HFF-Myc (cell line): Measurements from ENCODE around the gene DCAF11.

Source experiments
- DNase-seq: peaks from one replicate; pipeline ENCODE4 v3.0.0-alpha.2; 2011; ENCODE audit warnings: low read depth; ENCODE audit errors: extremely low read depth
- H3K4me3 ChIP-seq: replicated peaks from 2 replicates; pipeline ENCODE4 v1.5.1; 2011; ENCODE audit warnings: low read depth, mild to moderate bottlenecking, control low read depth, low read length
- TF ChIP-seq, protein P1 (sequence below): IDR thresholded peaks from 2 replicates; pipeline ENCODE4 v1.5.1; 2012; ENCODE audit warnings: mild to moderate bottlenecking, low read depth, low read length, control low read depth; ENCODE audit errors: missing control alignments

The DCAF11 gene

DNA sequence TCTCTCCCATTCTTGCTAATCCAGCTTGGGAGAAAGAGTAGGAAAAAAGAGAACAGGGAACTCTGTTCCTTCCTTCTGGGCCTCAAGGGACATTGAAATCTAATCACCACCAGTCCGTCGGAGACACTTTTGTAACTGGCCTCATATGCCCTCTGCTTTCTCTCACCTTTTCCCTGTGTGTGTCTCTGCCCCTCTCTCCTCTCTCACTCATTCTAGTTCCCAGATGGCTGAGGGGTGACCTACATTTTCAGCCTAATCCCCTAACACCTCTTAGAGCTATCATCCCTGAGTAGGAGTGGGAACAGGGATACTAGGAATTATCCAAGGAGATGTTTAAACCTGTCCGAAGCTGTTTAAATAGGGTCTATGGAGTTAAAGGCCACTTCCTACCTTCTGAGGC lies 29.4 kb upstream of the DCAF11 start:
- TF ChIP-seq, protein P1, sequence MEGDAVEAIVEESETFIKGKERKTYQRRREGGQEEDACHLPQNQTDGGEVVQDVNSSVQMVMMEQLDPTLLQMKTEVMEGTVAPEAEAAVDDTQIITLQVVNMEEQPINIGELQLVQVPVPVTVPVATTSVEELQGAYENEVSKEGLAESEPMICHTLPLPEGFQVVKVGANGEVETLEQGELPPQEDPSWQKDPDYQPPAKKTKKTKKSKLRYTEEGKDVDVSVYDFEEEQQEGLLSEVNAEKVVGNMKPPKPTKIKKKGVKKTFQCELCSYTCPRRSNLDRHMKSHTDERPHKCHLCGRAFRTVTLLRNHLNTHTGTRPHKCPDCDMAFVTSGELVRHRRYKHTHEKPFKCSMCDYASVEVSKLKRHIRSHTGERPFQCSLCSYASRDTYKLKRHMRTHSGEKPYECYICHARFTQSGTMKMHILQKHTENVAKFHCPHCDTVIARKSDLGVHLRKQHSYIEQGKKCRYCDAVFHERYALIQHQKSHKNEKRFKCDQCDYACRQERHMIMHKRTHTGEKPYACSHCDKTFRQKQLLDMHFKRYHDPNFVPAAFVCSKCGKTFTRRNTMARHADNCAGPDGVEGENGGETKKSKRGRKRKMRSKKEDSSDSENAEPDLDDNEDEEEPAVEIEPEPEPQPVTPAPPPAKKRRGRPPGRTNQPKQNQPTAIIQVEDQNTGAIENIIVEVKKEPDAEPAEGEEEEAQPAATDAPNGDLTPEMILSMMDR = no peak
- no peak for DNase-seq
- H3K4me3 ChIP-seq = no peak overlapping the region

DNA sequence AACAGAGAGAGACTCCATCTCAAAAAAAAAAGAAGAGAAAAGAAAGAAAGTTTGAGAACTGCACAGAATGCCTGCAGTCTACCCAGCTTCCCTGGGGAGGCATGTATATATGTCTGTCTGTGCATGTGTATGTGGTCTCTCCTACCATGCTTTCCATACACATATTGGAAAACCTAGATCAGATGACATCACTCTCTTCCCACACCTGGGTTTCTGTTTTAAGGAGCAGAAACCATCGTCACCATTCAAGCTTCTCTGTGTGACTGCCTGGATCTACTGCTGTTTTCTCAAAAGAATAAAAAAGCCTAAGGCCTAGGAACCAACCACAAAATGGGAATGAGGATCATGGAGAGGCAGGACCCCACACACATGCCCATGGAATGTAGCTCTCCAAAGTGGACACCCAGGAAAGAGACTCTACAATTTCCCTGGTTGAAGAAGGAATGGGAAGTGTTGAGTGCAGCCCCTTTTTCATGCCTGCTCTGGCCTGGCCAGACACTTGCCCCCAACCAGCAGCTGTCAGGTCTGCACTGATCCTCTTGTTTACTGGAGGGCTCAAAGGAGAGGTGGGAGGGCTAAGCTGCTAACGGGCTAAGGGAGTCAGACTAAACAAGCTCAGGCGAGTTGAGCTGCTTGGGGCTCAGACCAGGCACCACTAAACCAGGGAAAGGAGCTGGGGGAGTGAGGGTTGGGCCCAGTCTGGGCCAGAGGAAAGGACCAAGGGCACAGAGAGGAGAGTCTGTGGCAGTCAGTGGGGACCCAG lies 28.2 kb upstream of the DCAF11 start:
- H3K4me3 ChIP-seq = no peak overlapping the region
- TF ChIP-seq, protein P1 = no peak
- DNase-seq = no peak

DNA sequence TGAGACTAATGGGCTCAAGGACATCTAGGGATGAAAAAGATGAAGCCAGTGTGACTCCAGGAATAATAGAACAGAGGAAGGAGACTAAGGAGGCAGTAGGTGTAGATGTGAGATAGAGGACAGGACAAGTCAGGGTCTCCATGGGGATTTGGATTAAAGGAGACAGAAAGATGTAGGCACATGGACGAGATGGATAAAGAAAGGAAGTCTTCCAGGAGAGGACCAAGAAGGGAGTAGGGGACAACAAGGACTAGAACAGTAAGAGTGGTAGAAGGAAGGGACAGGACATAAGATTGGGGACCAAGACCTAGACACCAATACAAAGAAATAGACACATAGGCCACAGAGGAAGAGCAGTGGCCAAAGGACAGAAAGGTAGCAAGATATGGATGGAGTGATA lies 27.6 kb upstream of the DCAF11 start:
- no peak for DNase-seq
- TF ChIP-seq, protein P1 = no peak
- no peak overlapping the region for H3K4me3 ChIP-seq

DNA sequence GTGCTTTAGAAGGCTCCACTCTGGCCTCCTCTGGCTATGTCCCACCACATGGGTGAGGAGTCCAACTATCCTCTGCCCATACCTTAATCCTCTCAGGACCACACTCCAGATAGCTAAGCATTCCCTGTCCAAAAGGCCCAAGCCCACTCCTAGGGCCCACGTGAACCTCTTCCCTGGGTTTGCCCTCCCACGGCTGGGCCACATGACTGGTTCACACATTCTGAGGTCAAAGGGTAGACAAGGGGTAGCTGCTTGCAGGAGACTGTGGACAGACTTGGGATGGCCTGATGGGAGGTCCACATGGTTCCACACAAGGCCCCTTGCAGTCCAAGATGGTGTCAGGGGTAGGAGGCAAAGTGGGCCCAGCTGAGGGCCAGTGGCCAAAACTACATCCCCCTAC lies 26.5 kb upstream of the DCAF11 start:
- no peak overlapping the region for H3K4me3 ChIP-seq
- TF ChIP-seq, protein P1 = no peak
- no peak for DNase-seq

DNA sequence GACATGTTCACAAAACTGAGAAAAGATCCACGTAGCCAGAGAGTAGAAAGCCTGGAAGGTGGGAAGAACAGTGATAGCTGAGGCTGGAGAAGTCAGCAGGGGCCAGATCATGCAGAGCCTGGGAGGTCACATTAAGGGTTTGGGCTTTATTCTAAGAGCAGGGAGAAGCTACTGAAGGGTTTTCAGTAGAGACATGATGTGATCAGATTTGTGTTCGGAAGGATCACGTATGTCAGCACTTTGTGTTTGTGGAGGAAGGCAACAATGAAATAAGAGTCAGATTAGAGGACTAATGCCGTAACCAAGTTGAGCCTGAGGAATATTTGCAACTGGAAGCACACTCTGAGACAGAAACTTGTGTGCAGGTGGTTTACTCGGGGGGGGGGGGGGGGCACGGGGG lies 24.7 kb upstream of the DCAF11 start:
- no peak overlapping the region for H3K4me3 ChIP-seq
- TF ChIP-seq, protein P1 = no peak
- no peak for DNase-seq

DNA sequence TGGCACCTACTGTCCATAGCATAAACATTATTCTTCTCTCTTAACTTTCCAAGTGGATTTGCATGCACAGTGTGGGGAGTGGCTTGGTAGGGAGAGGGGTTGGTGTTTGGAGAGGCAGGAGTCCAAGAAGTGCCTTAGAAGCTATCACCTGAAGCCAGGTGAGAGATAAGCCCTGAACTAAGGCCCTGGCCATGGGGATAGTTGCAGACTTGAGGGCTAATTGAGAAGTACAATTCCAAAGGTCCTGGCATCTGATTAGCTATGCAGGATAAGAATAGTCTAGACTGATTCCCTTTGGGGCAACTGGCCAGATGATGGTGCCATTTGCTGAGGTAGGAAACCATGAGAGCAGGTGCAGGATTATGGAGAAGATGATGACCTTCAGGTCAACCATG lies 22.5 kb upstream of the DCAF11 start:
- no peak overlapping the region for H3K4me3 ChIP-seq
- TF ChIP-seq, protein P1 = no peak
- no peak for DNase-seq
